IPS-20b (cell line): ENCODE results near the gene CHMP4B.
"Not testable (repeated sequence)": the region's sequence is repeated elsewhere in the genome, so short reads cannot be mapped to it uniquely, and the experiment has no call there.

Experiments
- H3K27ac ChIP-seq: one replicate; pipeline ENCODE4 v1.5.1; 2013; ENCODE audit warnings: low read length
- H3K27me3 ChIP-seq: 2 replicates; pipeline ENCODE4 v1.6.1; 2013; ENCODE audit warnings: mild to moderate bottlenecking, low read length, inconsistent platforms; ENCODE audit not compliant: insufficient read depth
- H3K36me3 ChIP-seq: 2 replicates; pipeline ENCODE4 v1.6.1; 2013; ENCODE audit warnings: low read depth, mild to moderate bottlenecking, inconsistent platforms, low read length, moderate library complexity; ENCODE audit not compliant: insufficient read depth
- H3K4me1 ChIP-seq: 2 replicates; pipeline ENCODE4 v1.6.1; 2013; ENCODE audit warnings: mild to moderate bottlenecking, control low read depth, inconsistent platforms, low read length, moderate library complexity; ENCODE audit not compliant: insufficient read depth
- H3K4me3 ChIP-seq: 2 replicates; pipeline ENCODE4 v1.5.1; 2013; ENCODE audit warnings: mild to moderate bottlenecking, low read length, inconsistent platforms
- H3K9ac ChIP-seq: 2 replicates; pipeline ENCODE4 v1.6.1; 2013; ENCODE audit warnings: low read depth, mild to moderate bottlenecking, inconsistent platforms, low read length, moderate library complexity
- H3K9me3 ChIP-seq: 2 replicates; pipeline ENCODE4 v1.6.1; 2013; ENCODE audit warnings: mild to moderate bottlenecking, low read depth, low read length, inconsistent platforms; ENCODE audit not compliant: insufficient read depth

The CHMP4B gene

DNA sequence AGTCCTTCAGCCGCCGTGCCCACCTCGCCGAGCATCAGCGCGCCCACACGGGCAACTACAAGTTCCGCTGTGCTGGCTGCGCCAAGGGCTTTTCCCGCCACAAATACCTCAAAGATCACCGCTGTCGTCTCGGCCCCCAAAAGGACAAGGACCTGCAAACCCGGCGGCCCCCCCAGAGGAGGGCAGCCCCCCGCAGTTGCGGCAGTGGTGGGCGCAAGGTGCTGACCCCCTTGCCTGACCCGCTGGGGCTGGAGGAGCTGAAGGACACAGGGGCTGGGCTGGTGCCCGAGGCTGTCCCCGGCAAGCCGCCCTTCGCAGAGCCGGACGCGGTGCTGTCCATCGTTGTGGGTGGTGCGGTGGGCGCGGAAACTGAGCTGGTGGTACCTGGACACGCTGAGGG is 20.1 kb upstream of the CHMP4B start:
- no peak overlapping the region for H3K9ac ChIP-seq
- H3K36me3 ChIP-seq: no peaks in the 10 kb centered on the region
- H3K4me1 ChIP-seq: no peaks in the 10 kb centered on the region
- no peaks in the 10 kb centered on the region for H3K9me3 ChIP-seq
- H3K27me3 ChIP-seq: no peaks in the 10 kb centered on the region
- H3K27ac ChIP-seq: no peak overlapping the region
- no peak overlapping the region for H3K4me3 ChIP-seq

DNA sequence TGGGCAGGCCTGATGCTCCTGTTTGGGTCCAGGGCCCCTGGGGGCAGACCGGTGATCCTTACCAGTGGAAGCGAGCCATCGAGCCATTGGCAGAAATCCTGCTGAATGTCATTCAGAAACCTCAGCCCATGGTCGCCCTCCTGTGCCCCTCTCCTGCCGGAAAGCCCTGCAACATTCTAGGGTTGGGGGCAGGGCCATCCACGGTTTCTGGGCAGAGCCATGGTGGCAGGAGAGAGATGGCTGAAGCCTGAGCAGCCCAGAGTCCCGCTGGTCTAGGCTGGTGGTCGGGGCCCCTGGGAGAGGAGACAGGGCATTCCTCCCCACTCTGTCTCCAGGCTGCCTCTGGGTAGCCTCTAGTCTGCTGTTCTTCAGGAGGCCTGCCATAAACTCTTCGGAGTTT is 19.6 kb upstream of the CHMP4B start:
- Histone ChIP-seq H3K27ac (no peak overlapping the region), H3K4me3 (no peak overlapping the region), H3K9ac (no peak overlapping the region), H3K4me1 (no peaks in the 10 kb centered on the region), H3K36me3 (no peaks in the 10 kb centered on the region), H3K27me3 (no peaks in the 10 kb centered on the region), H3K9me3 (no peaks in the 10 kb centered on the region)

- Histone ChIP-seq H3K36me3 (no peaks in the 10 kb centered on the region), H3K9ac (no peak overlapping the region), H3K9me3 (no peaks in the 10 kb centered on the region), H3K4me1 (no peaks in the 10 kb centered on the region), H3K27me3 (no peaks in the 10 kb centered on the region), H3K4me3 (no peak overlapping the region), H3K27ac (no peak overlapping the region)
Observed at GRCh38 chr20:33791959-33792597, 19.1 kb upstream of the CHMP4B start.

DNA sequence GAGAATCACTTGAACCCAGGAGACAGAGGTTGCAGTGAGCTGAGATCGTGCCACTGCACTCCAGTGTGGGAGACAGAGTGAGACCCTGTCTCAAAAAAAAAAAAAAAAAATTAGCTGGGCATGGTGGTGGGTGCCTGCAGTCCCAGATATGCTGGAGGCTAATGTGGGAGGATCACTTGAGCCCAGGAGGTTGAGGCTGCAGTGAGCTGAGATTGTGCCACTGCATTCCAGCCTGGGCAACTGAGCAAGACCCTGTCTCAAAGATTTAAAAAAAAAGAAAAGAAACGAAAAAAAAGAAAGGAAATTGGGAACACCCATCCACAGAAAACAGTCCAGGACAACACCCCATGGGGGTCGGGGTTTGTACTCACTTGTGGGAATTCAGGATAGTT is 18.6 kb upstream of the CHMP4B start:
- H3K27me3 ChIP-seq, H3K36me3 ChIP-seq, H3K4me1 ChIP-seq, H3K9ac ChIP-seq, H3K27ac ChIP-seq, H3K4me3 ChIP-seq, H3K9me3 ChIP-seq: not testable (repeated sequence)

GRCh38 chr20:33793011-33793931 is 17.9 kb upstream of the CHMP4B start:
- no peaks in the 10 kb centered on the region for H3K27me3 ChIP-seq
- no peak overlapping the region for H3K9ac ChIP-seq
- no peak overlapping the region for H3K27ac ChIP-seq

GRCh38 chr20:33796263-33796906 is 14.8 kb upstream of the CHMP4B start:
- no peak overlapping the region for H3K9ac ChIP-seq
- no peaks in the 10 kb centered on the region for H3K36me3 ChIP-seq
- H3K27me3 ChIP-seq: no peaks in the 10 kb centered on the region
- no peaks in the 10 kb centered on the region for H3K9me3 ChIP-seq
- H3K4me1 ChIP-seq: no peaks in the 10 kb centered on the region
- H3K4me3 ChIP-seq: no peak overlapping the region
- H3K27ac ChIP-seq: no peak overlapping the region

More at GRCh38 chr20:33793011-33793931, 17.9 kb upstream of the CHMP4B start:
- no peaks in the 10 kb centered on the region for H3K4me1 ChIP-seq
- no peaks in the 10 kb centered on the region for H3K9me3 ChIP-seq
- no peak overlapping the region for H3K4me3 ChIP-seq
- no peaks in the 10 kb centered on the region for H3K36me3 ChIP-seq

GRCh38 chr20:33796907-33797544 is 14.1 kb upstream of the CHMP4B start:
- H3K9me3 ChIP-seq: no peaks in the 10 kb centered on the region
- no peak overlapping the region for H3K9ac ChIP-seq
- no peaks in the 10 kb centered on the region for H3K4me1 ChIP-seq
- no peaks in the 10 kb centered on the region for H3K27me3 ChIP-seq
- no peaks in the 10 kb centered on the region for H3K36me3 ChIP-seq
- H3K4me3 ChIP-seq: no peak overlapping the region
- no peak overlapping the region for H3K27ac ChIP-seq

DNA sequence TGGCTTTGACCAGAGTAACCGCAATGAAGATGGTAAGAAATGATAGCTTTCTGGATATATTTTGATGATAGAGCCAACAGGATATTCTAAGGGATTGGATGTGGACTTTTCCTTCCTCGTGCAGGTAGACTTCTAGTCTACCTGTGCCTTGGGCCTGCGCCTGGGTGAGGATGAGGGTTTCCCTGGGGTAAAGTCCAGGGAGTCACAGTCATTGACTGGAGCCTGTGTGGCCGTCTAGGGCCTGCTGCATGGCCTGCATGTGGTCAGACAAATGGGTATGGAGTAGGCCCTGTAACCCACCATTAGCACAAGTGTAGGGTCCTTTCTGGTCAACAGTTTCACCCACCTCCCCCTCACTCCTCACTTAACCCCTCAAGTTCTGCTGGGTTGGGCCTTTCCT is 12.7 kb upstream of the CHMP4B start:
- Histone ChIP-seq H3K9me3 (no peaks in the 10 kb centered on the region), H3K27ac (no peak overlapping the region), H3K27me3 (no peaks in the 10 kb centered on the region), H3K4me3 (no peak overlapping the region), H3K4me1 (no peaks in the 10 kb centered on the region), H3K9ac (no peak overlapping the region), H3K36me3 (no peaks in the 10 kb centered on the region)

- H3K4me1 ChIP-seq: no peaks in the 10 kb centered on the region
- no peak overlapping the region for H3K9ac ChIP-seq
- no peak overlapping the region for H3K27ac ChIP-seq
- H3K9me3 ChIP-seq: no peaks in the 10 kb centered on the region
- H3K27me3 ChIP-seq: no peaks in the 10 kb centered on the region
- H3K36me3 ChIP-seq: no peaks in the 10 kb centered on the region
- H3K4me3 ChIP-seq: no peak overlapping the region
Observed at GRCh38 chr20:33803921-33804337, 7.2 kb upstream of the CHMP4B start.

DNA sequence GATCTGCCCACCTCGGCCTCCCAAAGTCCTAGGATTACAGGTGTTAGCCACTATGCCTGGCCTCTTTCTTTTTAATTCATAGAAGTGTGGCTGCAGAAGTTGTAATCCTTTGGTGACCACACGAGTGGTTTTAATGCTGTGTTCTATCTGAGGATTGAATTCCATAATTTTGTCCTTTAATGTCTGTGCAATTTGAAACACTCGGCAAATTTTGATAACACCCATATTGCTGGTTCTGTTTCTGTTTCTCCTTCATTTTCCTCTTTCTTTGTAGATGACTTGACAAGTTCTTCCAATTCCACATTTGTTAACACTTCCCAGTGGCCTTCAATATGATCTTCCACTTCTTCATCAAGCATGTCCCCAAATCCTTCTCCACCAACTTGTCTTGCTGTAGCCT is 2.8 kb upstream of the CHMP4B start:
- no peak overlapping the region for H3K4me3 ChIP-seq
- H3K9ac ChIP-seq: no peak overlapping the region
- no peaks in the 10 kb centered on the region for H3K36me3 ChIP-seq
- no peaks in the 10 kb centered on the region for H3K27me3 ChIP-seq
- no peaks in the 10 kb centered on the region for H3K9me3 ChIP-seq
- H3K4me1 ChIP-seq: peaks cover 8% of the 10 kb centered on the region; the same call in 1 of the 2 replicates
- H3K27ac ChIP-seq: no peak overlapping the region

DNA sequence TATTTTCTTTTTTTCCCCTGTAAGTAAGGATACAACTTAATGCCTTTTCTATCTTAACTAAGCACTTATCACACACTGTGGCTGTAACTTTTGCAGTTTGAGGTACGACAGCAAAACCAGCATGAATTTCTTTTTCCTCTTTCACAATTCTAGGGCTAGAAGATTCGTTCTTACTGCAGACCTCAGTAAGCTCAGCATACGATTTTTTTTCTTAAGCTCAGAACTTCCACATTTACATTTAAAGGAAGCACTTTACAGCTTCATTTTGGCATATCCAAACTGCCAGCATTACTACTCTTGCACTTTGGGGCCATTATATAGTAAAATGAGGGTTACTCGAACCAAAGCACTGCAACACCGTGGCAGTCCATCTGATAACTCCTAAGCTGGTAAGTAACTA is 889 bp upstream of the CHMP4B start:
- Histone ChIP-seq H3K9me3 (no peaks in the 10 kb centered on the region), H3K27me3 (no peaks in the 10 kb centered on the region), H3K4me1 (peaks cover 8% of the 10 kb centered on the region; the same call in 1 of the 2 replicates), H3K36me3 (0 out of 2 replicates have a peak, but pooled peaks cover 1% of the 10 kb centered on the region), H3K27ac (no peak overlapping the region), H3K4me3 (no peak overlapping the region), H3K9ac (no peak overlapping the region)
